Loucy (cell line): ENCODE results near the gene TICAM1.

Experiments
- EZH2phosphoT487 ChIP-seq: fragments of 200-600 bp; IDR thresholded peaks from 2 replicates; pipeline ENCODE4 v1.6.1; 2018; ENCODE audit warnings: antibody characterized with exemption, mild to moderate bottlenecking, moderate library complexity, borderline replicate concordance
- TF ChIP-seq, protein P1 (sequence below): fragments of 200-600 bp; sonication (generic); conservative IDR thresholded peaks from 2 replicates; pipeline ENCODE4 v1.5.1; 2014; ENCODE audit warnings: mild to moderate bottlenecking, antibody characterized with exemption, low read length

DNA sequence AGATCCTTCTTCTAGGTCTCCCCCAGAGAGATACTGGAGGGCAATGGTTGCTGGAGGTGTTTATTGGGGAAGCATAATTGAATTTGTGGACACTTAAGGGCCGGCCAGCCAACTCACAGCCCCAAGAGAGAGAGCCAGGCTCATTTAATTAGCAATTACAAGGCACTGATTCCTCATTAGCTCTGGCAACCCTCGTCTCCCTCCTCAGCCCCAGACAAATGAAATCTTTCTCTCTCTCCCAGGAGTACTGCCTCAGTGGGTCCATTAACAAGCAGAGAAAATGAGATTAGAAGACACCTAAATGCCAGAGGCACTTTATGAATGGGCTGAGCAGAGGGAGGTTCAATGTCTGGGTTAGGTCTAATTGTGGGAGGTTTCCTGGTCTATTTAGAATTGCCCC, 58.9 kb downstream of the TICAM1 start:
- TF ChIP-seq, protein P1, sequence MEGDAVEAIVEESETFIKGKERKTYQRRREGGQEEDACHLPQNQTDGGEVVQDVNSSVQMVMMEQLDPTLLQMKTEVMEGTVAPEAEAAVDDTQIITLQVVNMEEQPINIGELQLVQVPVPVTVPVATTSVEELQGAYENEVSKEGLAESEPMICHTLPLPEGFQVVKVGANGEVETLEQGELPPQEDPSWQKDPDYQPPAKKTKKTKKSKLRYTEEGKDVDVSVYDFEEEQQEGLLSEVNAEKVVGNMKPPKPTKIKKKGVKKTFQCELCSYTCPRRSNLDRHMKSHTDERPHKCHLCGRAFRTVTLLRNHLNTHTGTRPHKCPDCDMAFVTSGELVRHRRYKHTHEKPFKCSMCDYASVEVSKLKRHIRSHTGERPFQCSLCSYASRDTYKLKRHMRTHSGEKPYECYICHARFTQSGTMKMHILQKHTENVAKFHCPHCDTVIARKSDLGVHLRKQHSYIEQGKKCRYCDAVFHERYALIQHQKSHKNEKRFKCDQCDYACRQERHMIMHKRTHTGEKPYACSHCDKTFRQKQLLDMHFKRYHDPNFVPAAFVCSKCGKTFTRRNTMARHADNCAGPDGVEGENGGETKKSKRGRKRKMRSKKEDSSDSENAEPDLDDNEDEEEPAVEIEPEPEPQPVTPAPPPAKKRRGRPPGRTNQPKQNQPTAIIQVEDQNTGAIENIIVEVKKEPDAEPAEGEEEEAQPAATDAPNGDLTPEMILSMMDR: no peak
- TF ChIP-seq EZH2phosphoT487: no peak
